Stimulated activated CD4-positive, alpha-beta T cell treated with anti-CD3 and anti-CD28 coated beads, Interleukin-12 subunit alpha, Interleukin-12 subunit beta, amount 100 ng/mL, for 48 hours (primary cell): ENCODE data around the gene FBXW10.
"Not testable (repeated sequence)": the region's sequence is repeated elsewhere in the genome, so short reads cannot be mapped to it uniquely, and the experiment has no call there.

Source experiments
- DNase-seq, 3 donors: peaks; one replicate each; pipeline ENCODE4 v3.0.0-alpha.2; 2020; ENCODE audit warnings: low read depth in 2 of 3, low spot score in 1 of 3

FBXW10 gene

GRCh38 chr17:18743699-18744421 lies at the start of gene FBXW10:
TSS of gene FBXW10 (plus strand) at chr17:18744054. CDS start at chr17:18744245, 191 bp downstream.
- not testable (repeated sequence) for DNase-seq

GRCh38 chr17:18695143-18695542 lies 48.7 kb upstream of the FBXW10 start:
- not testable (repeated sequence) for DNase-seq

- not testable (repeated sequence) for DNase-seq
These were observed 45.3 kb upstream of the FBXW10 start for GRCh38 chr17:18698473-18699103.

GRCh38 chr17:18705955-18706354 lies 37.9 kb upstream of the FBXW10 start:
- not testable (repeated sequence) for DNase-seq

- not testable (repeated sequence) for DNase-seq
These were observed 35.6 kb upstream of the FBXW10 start for GRCh38 chr17:18708215-18708614.

GRCh38 chr17:18712354-18712999 lies 31.4 kb upstream of the FBXW10 start:
- peak; percentile 17 to 60 (median 28) for DNase-seq

- not testable (repeated sequence) for DNase-seq
These were observed 25.0 kb upstream of the FBXW10 start for GRCh38 chr17:18718643-18719427.

GRCh38 chr17:18719428-18720110 lies 24.3 kb upstream of the FBXW10 start:
- not testable (repeated sequence) for DNase-seq

- DNase-seq = not testable (repeated sequence)
These were observed 21.9 kb upstream of the FBXW10 start for GRCh38 chr17:18721775-18722547.

- not testable (repeated sequence) for DNase-seq
These were observed 21.2 kb upstream of the FBXW10 start for GRCh38 chr17:18722612-18723011.

GRCh38 chr17:18723509-18723908 lies 20.3 kb upstream of the FBXW10 start:
- not testable (repeated sequence) for DNase-seq

GRCh38 chr17:18732438-18732837 lies 11.4 kb upstream of the FBXW10 start:
- DNase-seq = not testable (repeated sequence)

- DNase-seq = not testable (repeated sequence)
These were observed 10.5 kb upstream of the FBXW10 start for GRCh38 chr17:18733350-18733749.

GRCh38 chr17:18739616-18740391 lies 4.0 kb upstream of the FBXW10 start:
- not testable (repeated sequence) for DNase-seq

- DNase-seq = not testable (repeated sequence)
These were observed 2.6 kb upstream of the FBXW10 start for GRCh38 chr17:18741228-18741627.

GRCh38 chr17:18744726-18745125 lies 872 bp downstream of the FBXW10 start:
- DNase-seq = not testable (repeated sequence)

GRCh38 chr17:18746551-18746950 lies 2.7 kb downstream of the FBXW10 start:
- DNase-seq = not testable (repeated sequence)

- not testable (repeated sequence) for DNase-seq
These were observed 3.6 kb downstream of the FBXW10 start for GRCh38 chr17:18747501-18747900.

- not testable (repeated sequence) for DNase-seq
These were observed 6.4 kb downstream of the FBXW10 start for GRCh38 chr17:18750242-18750641.
